K562 treated with DMSO at 1 percent for 24 hours (cell line): Measurements from ENCODE around the gene CA11. TPM values are rescaled to one million over a fixed set of nuclear protein-coding genes. Genes with fewer than 3 reads are reported as not detected.

ENCODE experiments used
- total RNA-seq: library from RNA; unstranded; fragments of 300-600 nt; gene quantifications from 2 replicates; pipeline ENCODE4 v1.2.3, GENCODE V29; 2022; ENCODE audit warnings: low read depth; ENCODE audit not compliant: insufficient read depth

CA11 gene
- 10.8 and 16.2 TPM in 2 replicates for total RNA-seq

DNA sequence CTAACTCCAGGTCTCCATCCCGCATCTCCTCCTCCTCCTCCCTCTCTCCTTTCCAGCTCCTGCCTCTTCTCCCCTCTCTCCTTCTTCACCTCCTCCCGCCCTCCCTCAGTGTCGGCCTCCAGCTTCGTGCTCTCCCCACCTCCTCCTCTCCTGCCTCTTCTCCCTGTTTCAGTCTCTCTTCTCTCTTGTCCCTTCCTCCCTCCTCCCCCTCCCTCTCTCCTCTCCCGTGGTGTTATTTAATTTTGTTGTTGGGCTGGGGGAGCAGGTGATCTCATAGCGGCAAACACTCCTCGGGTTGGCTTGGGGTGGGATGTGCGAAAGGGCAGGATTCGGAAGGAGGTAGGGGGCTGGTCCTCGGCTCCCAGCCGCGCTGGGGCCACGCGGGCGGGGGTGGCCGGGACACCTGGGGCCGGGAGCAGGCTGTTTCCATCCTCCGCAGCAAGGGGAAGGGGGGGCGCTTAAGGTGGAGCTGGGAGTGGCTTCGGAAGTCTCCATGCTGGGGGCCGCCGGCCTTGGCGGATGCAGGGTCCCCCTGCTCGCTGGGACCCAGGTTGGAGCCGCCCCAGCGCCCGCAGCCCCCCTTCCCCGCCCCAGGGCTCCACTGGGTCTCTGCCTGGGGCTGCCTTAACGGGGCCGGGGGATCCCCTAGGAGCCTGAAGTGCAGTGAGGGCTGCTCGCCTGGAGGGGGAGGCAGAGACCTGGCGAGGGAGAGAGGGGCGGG lies at the start of gene CA11:
CA11 (minus strand) TSS at position 187 of the 721 bp plus-strand sequence. CDS start 555 bp downstream, outside the sequence.

DNA sequence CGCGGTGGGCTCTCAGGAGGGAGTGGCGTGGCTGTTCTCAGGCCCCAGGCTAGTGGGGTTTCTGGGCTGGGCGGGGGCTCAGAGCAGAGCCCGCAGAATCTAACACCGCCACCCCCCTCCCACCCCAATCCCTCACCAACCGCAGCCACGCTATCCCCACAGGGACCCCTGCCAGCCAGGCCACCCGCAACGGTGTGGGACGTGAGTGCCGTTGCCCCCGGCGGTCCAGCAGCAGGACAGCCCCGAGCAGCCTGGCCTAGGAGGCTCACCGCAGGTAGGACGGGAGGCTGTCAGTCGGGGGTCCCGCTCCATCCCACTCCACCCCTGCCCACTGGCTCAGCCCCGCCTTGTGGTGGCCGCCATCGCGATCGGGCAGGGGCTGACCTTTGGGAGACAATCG lies 27.0 kb upstream of the CA11 start, which contains the start of gene NTN5:
NTN5 (minus strand) TSS at position 24 of the 400 bp plus-strand sequence. CDS start 2,031 bp downstream, outside the sequence.

DNA sequence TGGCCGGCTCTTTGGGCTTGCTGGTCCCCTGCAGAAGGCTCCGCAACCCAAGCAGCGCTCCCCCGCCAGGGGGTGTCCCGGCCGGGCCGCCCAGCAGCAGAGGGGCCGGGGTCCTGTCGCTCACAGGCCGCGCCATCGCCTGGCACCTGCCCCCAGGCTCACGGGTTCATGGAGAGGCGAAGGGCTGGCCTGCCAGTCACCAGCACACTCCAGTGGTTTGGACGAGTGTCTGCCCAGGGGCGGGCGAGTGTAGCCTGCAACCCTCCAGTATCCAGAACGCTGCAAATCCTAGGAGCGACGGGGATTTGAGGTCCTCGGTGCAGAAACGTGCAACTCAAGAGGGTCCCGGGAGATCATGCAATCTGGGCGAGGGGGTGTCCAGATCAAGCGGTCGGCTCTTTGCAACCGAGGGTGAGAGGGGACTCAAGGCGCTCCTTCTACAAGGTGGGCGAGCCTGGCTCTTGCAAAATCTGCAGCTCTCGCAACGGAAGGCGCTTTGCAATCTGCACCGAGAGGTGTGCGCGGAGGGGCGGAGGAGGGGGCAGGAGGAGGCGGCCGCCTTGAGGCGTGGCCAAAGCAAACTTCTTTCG lies 9.0 kb downstream of the CA11 start, which contains the start of gene DBP:
DBP (minus strand) TSS at position 521 of the 590 bp plus-strand sequence; CDS start at position 136, 385 bp downstream.

DNA sequence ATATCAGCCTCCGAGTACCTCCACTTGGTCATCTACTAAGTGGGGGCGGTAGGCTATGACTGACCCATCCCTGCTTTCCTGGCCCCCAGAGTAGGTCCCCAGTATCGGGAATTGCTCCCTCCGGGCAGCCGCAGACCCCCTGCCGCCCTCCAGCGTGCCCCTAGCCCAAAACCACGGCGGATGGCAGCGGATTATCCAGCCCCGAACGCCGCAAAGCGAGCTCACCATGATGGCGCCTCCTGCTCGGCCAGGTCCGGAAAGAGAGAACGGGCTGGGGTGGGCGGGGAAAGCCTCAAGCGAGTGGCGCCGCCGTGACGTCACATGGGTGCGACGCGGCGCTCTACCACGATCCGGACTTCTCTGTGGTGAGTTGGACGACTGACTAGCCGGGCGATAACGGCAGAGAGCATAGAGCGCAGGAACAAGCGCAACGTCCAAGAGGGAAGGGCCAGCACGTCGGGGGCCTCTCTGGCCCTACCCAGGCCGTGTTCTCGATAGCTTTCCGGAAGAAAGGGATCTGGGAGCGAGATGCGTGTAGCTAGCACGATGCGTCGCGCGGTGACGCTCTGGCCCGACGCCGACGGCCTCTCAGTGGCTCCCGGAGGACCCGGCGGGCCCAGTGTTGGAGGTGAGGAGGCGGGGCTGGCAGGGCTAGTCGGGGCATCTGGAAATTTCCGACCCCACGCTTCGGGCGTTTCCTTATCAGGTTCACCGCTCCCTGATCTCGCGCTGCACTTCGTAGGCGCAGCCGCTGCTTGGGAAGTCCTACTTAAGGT lies 26.9 kb downstream of the CA11 start, which contains the start of the genes RPL18 and SPHK2:
RPL18 (minus strand) TSS at position 263 of the 776 bp plus-strand sequence; CDS start at position 228, 35 bp downstream.
SPHK2 (plus strand) TSS at position 591 of the 776 bp plus-strand sequence. CDS start 1,009 bp downstream, outside the sequence.

DNA sequence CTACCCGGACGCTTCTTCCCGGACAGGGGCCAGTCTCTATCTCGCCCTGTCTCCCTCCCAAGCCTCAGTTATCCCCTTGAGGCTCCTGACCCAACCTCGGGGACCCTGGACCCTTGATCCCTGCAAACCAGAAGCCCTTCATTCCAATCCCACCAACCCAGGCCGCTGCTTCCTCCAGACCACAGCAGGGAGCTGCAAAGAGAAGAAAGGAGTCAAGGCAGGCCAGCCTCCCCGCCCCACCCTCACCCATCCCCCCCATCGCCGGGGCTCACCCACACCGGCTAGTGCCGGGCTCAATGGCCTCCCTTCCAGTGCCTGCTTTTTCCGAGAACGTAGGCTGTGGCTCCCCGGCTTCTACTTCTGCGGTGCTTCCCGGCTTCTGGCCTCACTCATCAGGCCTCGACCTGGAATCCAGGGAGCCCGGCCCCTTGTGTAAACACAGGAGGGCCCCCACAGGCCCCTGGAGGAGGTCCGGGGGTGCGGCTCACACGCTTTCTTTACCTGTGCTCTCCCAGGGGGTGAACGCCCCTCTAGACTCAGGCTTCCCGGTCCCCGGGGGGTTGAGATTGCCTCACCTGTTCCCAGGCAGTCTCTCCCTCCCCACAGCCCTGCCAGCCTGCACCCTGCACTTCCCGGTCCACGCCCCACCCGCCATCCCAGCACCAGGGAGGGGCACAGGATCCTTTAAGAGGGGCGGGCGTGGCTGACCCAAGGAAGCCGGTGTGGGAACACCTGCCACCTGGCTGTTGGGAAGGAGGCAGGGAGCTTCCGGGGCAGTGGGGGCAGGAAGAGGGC lies 31.4 kb downstream of the CA11 start, which contains the start of gene FAM83E:
FAM83E (minus strand) TSS at position 641 of the 795 bp plus-strand sequence. CDS start 1,704 bp downstream, outside the sequence.

DNA sequence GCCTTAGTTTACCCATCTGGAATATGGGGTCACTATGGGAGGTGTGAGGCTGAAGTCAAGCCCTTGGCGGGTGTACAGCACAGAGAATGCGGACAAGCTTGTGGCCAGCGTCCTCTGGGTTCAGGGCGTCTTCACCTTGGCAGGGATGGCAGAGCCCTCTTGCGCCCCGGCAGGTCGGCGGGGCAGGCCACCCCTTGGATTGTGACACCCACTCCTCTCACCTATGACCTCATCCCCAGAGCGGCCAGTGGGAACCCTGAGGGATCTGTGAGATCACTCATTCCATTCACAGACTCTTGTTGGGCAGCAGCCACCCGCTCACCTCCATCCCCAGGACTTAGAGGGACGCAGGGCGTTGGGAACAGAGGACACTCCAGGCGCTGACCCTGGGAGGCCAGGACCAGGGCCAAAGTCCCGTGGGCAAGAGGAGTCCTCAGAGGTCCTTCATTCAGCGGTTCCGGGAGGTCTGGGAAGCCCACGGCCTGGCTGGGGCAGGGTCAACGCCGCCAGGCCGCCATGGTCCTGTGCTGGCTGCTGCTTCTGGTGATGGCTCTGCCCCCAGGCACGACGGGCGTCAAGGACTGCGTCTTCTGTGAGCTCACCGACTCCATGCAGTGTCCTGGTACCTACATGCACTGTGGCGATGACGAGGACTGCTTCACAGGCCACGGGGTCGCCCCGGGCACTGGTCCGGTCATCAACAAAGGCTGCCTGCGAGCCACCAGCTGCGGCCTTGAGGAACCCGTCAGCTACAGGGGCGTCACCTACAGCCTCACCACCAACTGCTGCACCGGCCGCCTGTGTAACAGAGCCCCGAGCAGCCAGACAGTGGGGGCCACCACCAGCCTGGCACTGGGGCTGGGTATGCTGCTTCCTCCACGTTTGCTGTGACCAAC lies 39.3 kb downstream of the CA11 start, which contains the start of gene SPACA4:
SPACA4 (plus strand) TSS at position 280 of the 896 bp plus-strand sequence; CDS start at position 517, 237 bp downstream.

Other genes with a start within 250 kb of the CA11 start
- gene GRWD1, start 200.2 kb downstream of the CA11 start, total RNA-seq = 23.9 and 24.2 TPM in 2 replicates
- gene KCNJ14, start 190.6 kb downstream of the CA11 start, total RNA-seq = 2.5 and 2.7 TPM in 2 replicates
- gene CYTH2, start 176.8 kb downstream of the CA11 start, total RNA-seq = 76.9 and 80.9 TPM in 2 replicates
- 12.2 and 15.6 TPM in 2 replicates for gene LMTK3, start 134.4 kb downstream of the CA11 start, total RNA-seq
- 1.4 and 2.1 TPM in 2 replicates for gene SULT2B1, start 94.0 kb downstream of the CA11 start, total RNA-seq
- not detected in 2 replicates for gene SPACA4, start 39.4 kb downstream of the CA11 start, total RNA-seq
- gene FAM83E, start 31.1 kb downstream of the CA11 start, total RNA-seq = 0.41 TPM in 1 of 2 replicates, not detected in the other
- 5,284 and 5,688 TPM in 2 replicates for gene RPL18, start 27.0 kb downstream of the CA11 start, total RNA-seq
- 14.6 and 15.0 TPM in 2 replicates for gene SPHK2, start 26.7 kb downstream of the CA11 start, total RNA-seq
- gene DBP, start 8.8 kb downstream of the CA11 start, total RNA-seq = 17.2 and 17.8 TPM in 2 replicates
- gene NTN5, start 26.8 kb upstream of the CA11 start, total RNA-seq = 0.58 and 1.2 TPM in 2 replicates
- 0.30 and 1.4 TPM in 2 replicates for gene FUT2, start 49.8 kb upstream of the CA11 start, total RNA-seq
- gene MAMSTR, start 73.5 kb upstream of the CA11 start, total RNA-seq = 0.47 and 1.1 TPM in 2 replicates
- gene RASIP1, start 94.4 kb upstream of the CA11 start, total RNA-seq = 10.2 and 11.7 TPM in 2 replicates
- 0.65 TPM in 1 of 2 replicates, not detected in the other for gene IZUMO1, start 100.7 kb upstream of the CA11 start, total RNA-seq
- gene FUT1, start 106.5 kb upstream of the CA11 start, total RNA-seq = 8.7 and 9.8 TPM in 2 replicates
- 0.72 TPM in 1 of 2 replicates, not detected in the other for gene FGF21, start 109.3 kb upstream of the CA11 start, total RNA-seq
- 77.3 and 83.0 TPM in 2 replicates for gene BCAT2, start 164.8 kb upstream of the CA11 start, total RNA-seq
- gene HSD17B14, start 190.3 kb upstream of the CA11 start, total RNA-seq = 1.1 TPM in 1 of 2 replicates, not detected in the other
- gene PLEKHA4, start 222.4 kb upstream of the CA11 start, total RNA-seq = 49.1 and 54.5 TPM in 2 replicates
- gene PPP1R15A, start 226.2 kb upstream of the CA11 start, total RNA-seq = 88.6 and 88.9 TPM in 2 replicates